ENCODE data around the gene DNAJA2.

GRCh38 chr16:46970089-46970488 lies 3.4 kb downstream of the DNAJA2 start:
- TF ChIP-seq POLR2AphosphoS5 (IDR thresholded peaks at IDR 0.05; ENCODE audit: borderline replicate concordance, low read depth, low read length), result no peak
- no peak for TF ChIP-seq EZH2 (IDR thresholded peaks at IDR 0.05)
- no peak for TF ChIP-seq FOXP2 (optimal IDR thresholded peaks at IDR 0.05; ENCODE audit: control extremely low read depth, extremely low read length, insufficient read depth)
